DOHH2 (cell line): ENCODE results near the gene B4GALT2.

Experiments
- CTCF ChIP-seq: fragments of 200-600 bp; sonication (generic); IDR thresholded peaks from one replicate; pipeline ENCODE4 v1.5.1; 2014; ENCODE audit warnings: antibody characterized with exemption, mild to moderate bottlenecking, low read depth, low read length; ENCODE audit not compliant: poor library complexity, severe bottlenecking
- EZH2phosphoT487 ChIP-seq: fragments of 200-600 bp; sonication (generic); IDR thresholded peaks from 2 replicates; pipeline ENCODE4 v1.6.1; 2017; ENCODE audit warnings: borderline replicate concordance, mild to moderate bottlenecking, antibody characterized with exemption, low read length, moderate library complexity, mixed read lengths

GRCh38 chr1:43952731-43953346 is 26.2 kb upstream of the B4GALT2 start:
- TF ChIP-seq CTCF (no peak), EZH2phosphoT487 (no peak)
